ENCODE measurements around the gene JPH3. TPM values are rescaled to one million over a fixed set of nuclear protein-coding genes. Genes with fewer than 3 reads are reported as not detected.

The JPH3 gene
- total RNA-seq, 1 experiment from 2014 or later, result 1.4 TPM

DNA sequence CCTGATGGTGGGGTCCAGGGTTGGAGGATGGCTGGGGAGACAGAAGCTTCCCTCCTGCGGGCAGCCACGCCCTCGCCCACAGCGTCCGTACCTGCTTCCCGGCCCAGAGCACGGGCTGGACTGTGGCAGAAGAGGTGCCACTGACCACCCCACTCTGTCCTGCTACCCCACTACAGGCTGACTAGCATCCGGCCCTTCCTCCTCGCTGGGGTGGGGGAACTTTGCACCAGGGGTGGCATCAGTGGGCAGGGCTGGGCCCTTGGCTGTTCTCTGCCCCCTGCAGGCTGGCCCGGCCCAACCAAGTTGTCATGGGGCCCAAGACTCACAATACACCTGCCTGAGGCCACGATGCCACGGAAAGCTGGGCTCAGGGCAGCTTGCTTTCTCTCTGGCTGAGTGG is 90.4 kb downstream of the JPH3 start:
- TF ChIP-seq EZH2 (IDR thresholded peaks at IDR 0.05; ENCODE audit: borderline replicate concordance, low read depth, low read length, poor library complexity, severe bottlenecking), result no peak
- TF ChIP-seq, protein P1, sequence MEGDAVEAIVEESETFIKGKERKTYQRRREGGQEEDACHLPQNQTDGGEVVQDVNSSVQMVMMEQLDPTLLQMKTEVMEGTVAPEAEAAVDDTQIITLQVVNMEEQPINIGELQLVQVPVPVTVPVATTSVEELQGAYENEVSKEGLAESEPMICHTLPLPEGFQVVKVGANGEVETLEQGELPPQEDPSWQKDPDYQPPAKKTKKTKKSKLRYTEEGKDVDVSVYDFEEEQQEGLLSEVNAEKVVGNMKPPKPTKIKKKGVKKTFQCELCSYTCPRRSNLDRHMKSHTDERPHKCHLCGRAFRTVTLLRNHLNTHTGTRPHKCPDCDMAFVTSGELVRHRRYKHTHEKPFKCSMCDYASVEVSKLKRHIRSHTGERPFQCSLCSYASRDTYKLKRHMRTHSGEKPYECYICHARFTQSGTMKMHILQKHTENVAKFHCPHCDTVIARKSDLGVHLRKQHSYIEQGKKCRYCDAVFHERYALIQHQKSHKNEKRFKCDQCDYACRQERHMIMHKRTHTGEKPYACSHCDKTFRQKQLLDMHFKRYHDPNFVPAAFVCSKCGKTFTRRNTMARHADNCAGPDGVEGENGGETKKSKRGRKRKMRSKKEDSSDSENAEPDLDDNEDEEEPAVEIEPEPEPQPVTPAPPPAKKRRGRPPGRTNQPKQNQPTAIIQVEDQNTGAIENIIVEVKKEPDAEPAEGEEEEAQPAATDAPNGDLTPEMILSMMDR (conservative IDR thresholded peaks at IDR 0.05; ENCODE audit: low read depth, low read length), result no peak
- ChIA-PET CTCF (no interaction called here), POLR2A (ENCODE audit: low non-redundant PET) (no interaction called here)

GRCh38 chr16:87693827-87694226 is 91.5 kb downstream of the JPH3 start:
- no peak overlapping the region for H3K27ac ChIP-seq (ENCODE audit: low read depth, low read length, poor library complexity, severe bottlenecking)
- intact Hi-C loops (cut with micrococcal nuclease; ENCODE audit: unreplicated experiment), result no loop called here
- no TSS peak for BruUV-seq (replicated peaks)
- ChIA-PET CTCF (no interaction called here), POLR2A (ENCODE audit: low non-redundant PET) (no interaction called here)
- TF ChIP-seq, protein P1 (conservative IDR thresholded peaks at IDR 0.05; ENCODE audit: low read depth, low read length), result no peak
- TF ChIP-seq EZH2 (IDR thresholded peaks at IDR 0.05; ENCODE audit: borderline replicate concordance, low read depth, low read length, poor library complexity, severe bottlenecking), result no peak
- H3K9me3 ChIP-seq (ENCODE audit: low read depth, low read length, poor library complexity, severe bottlenecking), result no peaks in the 10 kb centered on the region
- H3K36me3 ChIP-seq (ENCODE audit: insufficient read depth, low read length, poor library complexity, severe bottlenecking), result peaks cover 4% of the 10 kb centered on the region
- no peak for DNase-seq (ENCODE audit: low spot score)
- H3K4me3 ChIP-seq (ENCODE audit: low read depth, low read length, poor library complexity, severe bottlenecking), result no peak overlapping the region
- H3K4me1 ChIP-seq (ENCODE audit: insufficient read depth, low read length, poor library complexity, severe bottlenecking), result peaks cover 7% of the 10 kb centered on the region
- H3K27me3 ChIP-seq (replicated peaks; ENCODE audit: insufficient read depth, low read depth, low read length, poor library complexity), result peaks cover 2% of the 10 kb centered on the region

More for the DNA sequence above, 90.4 kb downstream of the JPH3 start:
- Histone ChIP-seq H3K27me3 (replicated peaks; ENCODE audit: insufficient read depth, low read depth, low read length, poor library complexity) (peaks cover 10% of the 10 kb centered on the region), H3K4me3 (ENCODE audit: low read depth, low read length, poor library complexity, severe bottlenecking) (no peak overlapping the region), H3K36me3 (ENCODE audit: insufficient read depth, low read length, poor library complexity, severe bottlenecking) (peaks cover 4% of the 10 kb centered on the region), H3K27ac (ENCODE audit: low read depth, low read length, poor library complexity, severe bottlenecking) (no peak overlapping the region), H3K4me1 (ENCODE audit: insufficient read depth, low read length, poor library complexity, severe bottlenecking) (peaks cover 7% of the 10 kb centered on the region), H3K9me3 (ENCODE audit: low read depth, low read length, poor library complexity, severe bottlenecking) (no peaks in the 10 kb centered on the region)
- no TSS peak for BruUV-seq (replicated peaks)
- DNase-seq (ENCODE audit: low spot score), result no peak
- intact Hi-C loops (cut with micrococcal nuclease; ENCODE audit: unreplicated experiment), result no loop called here

GRCh38 chr16:87694441-87695125 is 92.3 kb downstream of the JPH3 start:
- intact Hi-C loops (cut with micrococcal nuclease; ENCODE audit: unreplicated experiment), result no loop called here
- CTCF ChIA-PET, result no interaction called here
- no peaks in the 10 kb centered on the region for H3K9me3 ChIP-seq (ENCODE audit: low read depth, low read length, poor library complexity, severe bottlenecking)
- no peaks in the 10 kb centered on the region for H3K27me3 ChIP-seq (replicated peaks; ENCODE audit: insufficient read depth, low read depth, low read length, poor library complexity)
- POLR2A ChIA-PET (ENCODE audit: low non-redundant PET), result no interaction called here
- no peak for DNase-seq (ENCODE audit: low spot score)
- peaks cover 4% of the 10 kb centered on the region for H3K36me3 ChIP-seq (ENCODE audit: insufficient read depth, low read length, poor library complexity, severe bottlenecking)
- peaks cover 7% of the 10 kb centered on the region for H3K4me1 ChIP-seq (ENCODE audit: insufficient read depth, low read length, poor library complexity, severe bottlenecking)
- TF ChIP-seq, protein P1 (conservative IDR thresholded peaks at IDR 0.05; ENCODE audit: low read depth, low read length), result no peak
- no peak for TF ChIP-seq EZH2 (IDR thresholded peaks at IDR 0.05; ENCODE audit: borderline replicate concordance, low read depth, low read length, poor library complexity, severe bottlenecking)
- H3K27ac ChIP-seq (ENCODE audit: low read depth, low read length, poor library complexity, severe bottlenecking), result no peak overlapping the region
- no TSS peak for BruUV-seq (replicated peaks)
- H3K4me3 ChIP-seq (ENCODE audit: low read depth, low read length, poor library complexity, severe bottlenecking), result no peak overlapping the region

Measured in A673 (cell line).